ENCODE results near the gene TLN1.

The TLN1 gene

GRCh38 chr9:35705836-35706430 lies 26.1 kb downstream of the TLN1 start:
- Histone ChIP-seq H3K4me1 (ENCODE audit: control insufficient read depth, insufficient read depth, low read length, unreplicated experiment) (no peaks in the 10 kb centered on the region), H3K27me3 (ENCODE audit: insufficient read depth, low read length) (no peaks in the 10 kb centered on the region), H3K36me3 (ENCODE audit: insufficient read depth, low read length) (peaks cover 43% of the 10 kb centered on the region), H3K27ac (ENCODE audit: low read depth, low read length) (no peak overlapping the region), H3K79me2 (ENCODE audit: control insufficient read depth, insufficient read depth, low read length, unreplicated experiment) (no peaks in the 10 kb centered on the region), H2AFZ (ENCODE audit: low read length, unreplicated experiment) (no peak overlapping the region), H3K4me3 (ENCODE audit: low read depth, low read length) (no peak overlapping the region)

- H2AFZ ChIP-seq (ENCODE audit: low read length, unreplicated experiment), result no peak overlapping the region
Observed at GRCh38 chr9:35705372-35705771, 26.6 kb downstream of the TLN1 start.

GRCh38 chr9:35703906-35704672 lies 27.9 kb downstream of the TLN1 start:
- H3K27ac ChIP-seq (ENCODE audit: low read depth, low read length), result no peak overlapping the region
- no peaks in the 10 kb centered on the region for H3K4me1 ChIP-seq (ENCODE audit: control insufficient read depth, insufficient read depth, low read length, unreplicated experiment)
- no peak overlapping the region for H2AFZ ChIP-seq (ENCODE audit: low read length, unreplicated experiment)
- no peaks in the 10 kb centered on the region for H3K79me2 ChIP-seq (ENCODE audit: control insufficient read depth, insufficient read depth, low read length, unreplicated experiment)
- H3K4me3 ChIP-seq (ENCODE audit: low read depth, low read length), result no peak overlapping the region
- no peaks in the 10 kb centered on the region for H3K27me3 ChIP-seq (ENCODE audit: insufficient read depth, low read length)
- peaks cover 46% of the 10 kb centered on the region for H3K36me3 ChIP-seq (ENCODE audit: insufficient read depth, low read length)

More at GRCh38 chr9:35705372-35705771, 26.6 kb downstream of the TLN1 start:
- no peaks in the 10 kb centered on the region for H3K79me2 ChIP-seq (ENCODE audit: control insufficient read depth, insufficient read depth, low read length, unreplicated experiment)
- H3K27me3 ChIP-seq (ENCODE audit: insufficient read depth, low read length), result no peaks in the 10 kb centered on the region
- no peak overlapping the region for H3K4me3 ChIP-seq (ENCODE audit: low read depth, low read length)
- no peaks in the 10 kb centered on the region for H3K4me1 ChIP-seq (ENCODE audit: control insufficient read depth, insufficient read depth, low read length, unreplicated experiment)
- H3K27ac ChIP-seq (ENCODE audit: low read depth, low read length), result no peak overlapping the region
- peaks cover 43% of the 10 kb centered on the region for H3K36me3 ChIP-seq (ENCODE audit: insufficient read depth, low read length)

GRCh38 chr9:35702696-35703095 lies 29.3 kb downstream of the TLN1 start:
- Histone ChIP-seq H2AFZ (ENCODE audit: low read length, unreplicated experiment) (no peak overlapping the region), H3K4me3 (ENCODE audit: low read depth, low read length) (no peak overlapping the region), H3K36me3 (ENCODE audit: insufficient read depth, low read length) (peaks cover 40% of the 10 kb centered on the region), H3K79me2 (ENCODE audit: control insufficient read depth, insufficient read depth, low read length, unreplicated experiment) (no peaks in the 10 kb centered on the region), H3K27ac (ENCODE audit: low read depth, low read length) (no peak overlapping the region), H3K4me1 (ENCODE audit: control insufficient read depth, insufficient read depth, low read length, unreplicated experiment) (no peaks in the 10 kb centered on the region), H3K27me3 (ENCODE audit: insufficient read depth, low read length) (no peaks in the 10 kb centered on the region)

- no peaks in the 10 kb centered on the region for H3K27me3 ChIP-seq (ENCODE audit: insufficient read depth, low read length)
- H3K79me2 ChIP-seq (ENCODE audit: control insufficient read depth, insufficient read depth, low read length, unreplicated experiment), result no peaks in the 10 kb centered on the region
- H3K27ac ChIP-seq (ENCODE audit: low read depth, low read length), result no peak overlapping the region
- H3K4me1 ChIP-seq (ENCODE audit: control insufficient read depth, insufficient read depth, low read length, unreplicated experiment), result no peaks in the 10 kb centered on the region
- peaks cover 42% of the 10 kb centered on the region for H3K36me3 ChIP-seq (ENCODE audit: insufficient read depth, low read length)
- H3K4me3 ChIP-seq (ENCODE audit: low read depth, low read length), result no peak overlapping the region
- no peak overlapping the region for H2AFZ ChIP-seq (ENCODE audit: low read length, unreplicated experiment)
Observed at GRCh38 chr9:35700942-35701341, 31.1 kb downstream of the TLN1 start.

GRCh38 chr9:35700031-35700430 lies 32.0 kb downstream of the TLN1 start:
- H3K4me3 ChIP-seq (ENCODE audit: low read depth, low read length), result no peak overlapping the region
- H3K36me3 ChIP-seq (ENCODE audit: insufficient read depth, low read length), result peaks cover 43% of the 10 kb centered on the region
- no peak overlapping the region for H2AFZ ChIP-seq (ENCODE audit: low read length, unreplicated experiment)
- no peaks in the 10 kb centered on the region for H3K27me3 ChIP-seq (ENCODE audit: insufficient read depth, low read length)
- no peak overlapping the region for H3K27ac ChIP-seq (ENCODE audit: low read depth, low read length)
- no peaks in the 10 kb centered on the region for H3K79me2 ChIP-seq (ENCODE audit: control insufficient read depth, insufficient read depth, low read length, unreplicated experiment)
- H3K4me1 ChIP-seq (ENCODE audit: control insufficient read depth, insufficient read depth, low read length, unreplicated experiment), result no peaks in the 10 kb centered on the region

GRCh38 chr9:35698231-35698630 lies 33.8 kb downstream of the TLN1 start:
- no peak overlapping the region for H3K27ac ChIP-seq (ENCODE audit: low read depth, low read length)
- no peak overlapping the region for H2AFZ ChIP-seq (ENCODE audit: low read length, unreplicated experiment)
- H3K27me3 ChIP-seq (ENCODE audit: insufficient read depth, low read length), result no peaks in the 10 kb centered on the region
- no peaks in the 10 kb centered on the region for H3K79me2 ChIP-seq (ENCODE audit: control insufficient read depth, insufficient read depth, low read length, unreplicated experiment)
- H3K4me1 ChIP-seq (ENCODE audit: control insufficient read depth, insufficient read depth, low read length, unreplicated experiment), result no peaks in the 10 kb centered on the region
- peaks cover 35% of the 10 kb centered on the region for H3K36me3 ChIP-seq (ENCODE audit: insufficient read depth, low read length)
- no peak overlapping the region for H3K4me3 ChIP-seq (ENCODE audit: low read depth, low read length)

GRCh38 chr9:35697486-35697885 lies 34.5 kb downstream of the TLN1 start:
- H3K27me3 ChIP-seq (ENCODE audit: insufficient read depth, low read length), result no peaks in the 10 kb centered on the region
- H3K36me3 ChIP-seq (ENCODE audit: insufficient read depth, low read length), result peaks cover 32% of the 10 kb centered on the region
- no peak overlapping the region for H2AFZ ChIP-seq (ENCODE audit: low read length, unreplicated experiment)
- H3K4me3 ChIP-seq (ENCODE audit: low read depth, low read length), result no peak overlapping the region
- no peaks in the 10 kb centered on the region for H3K79me2 ChIP-seq (ENCODE audit: control insufficient read depth, insufficient read depth, low read length, unreplicated experiment)
- no peaks in the 10 kb centered on the region for H3K4me1 ChIP-seq (ENCODE audit: control insufficient read depth, insufficient read depth, low read length, unreplicated experiment)
- no peak overlapping the region for H3K27ac ChIP-seq (ENCODE audit: low read depth, low read length)

- Histone ChIP-seq H3K36me3 (ENCODE audit: insufficient read depth, low read length) (peaks cover 28% of the 10 kb centered on the region), H3K4me3 (ENCODE audit: low read depth, low read length) (no peak overlapping the region), H2AFZ (ENCODE audit: low read length, unreplicated experiment) (no peak overlapping the region), H3K4me1 (ENCODE audit: control insufficient read depth, insufficient read depth, low read length, unreplicated experiment) (peaks cover under 1% of the 10 kb centered on the region), H3K79me2 (ENCODE audit: control insufficient read depth, insufficient read depth, low read length, unreplicated experiment) (no peaks in the 10 kb centered on the region), H3K27ac (ENCODE audit: low read depth, low read length) (no peak overlapping the region), H3K27me3 (ENCODE audit: insufficient read depth, low read length) (no peaks in the 10 kb centered on the region)
Observed at GRCh38 chr9:35696520-35697215, 35.3 kb downstream of the TLN1 start.

GRCh38 chr9:35695943-35696401 lies 36.0 kb downstream of the TLN1 start:
- H3K79me2 ChIP-seq (ENCODE audit: control insufficient read depth, insufficient read depth, low read length, unreplicated experiment), result no peaks in the 10 kb centered on the region
- H3K27me3 ChIP-seq (ENCODE audit: insufficient read depth, low read length), result no peaks in the 10 kb centered on the region
- H3K4me1 ChIP-seq (ENCODE audit: control insufficient read depth, insufficient read depth, low read length, unreplicated experiment), result peaks cover 5% of the 10 kb centered on the region
- H2AFZ ChIP-seq (ENCODE audit: low read length, unreplicated experiment), result no peak overlapping the region
- H3K27ac ChIP-seq (ENCODE audit: low read depth, low read length), result no peak overlapping the region
- no peak overlapping the region for H3K4me3 ChIP-seq (ENCODE audit: low read depth, low read length)
- H3K36me3 ChIP-seq (ENCODE audit: insufficient read depth, low read length), result peaks cover 27% of the 10 kb centered on the region
